Measurements from ENCODE around the gene CNN2. TPM values are rescaled to one million over a fixed set of nuclear protein-coding genes. Genes with fewer than 3 reads are reported as not detected.

The CNN2 gene
- total and polyA plus RNA-seq, 2 of the 13 experiments (the other 11 are each of a cell fraction or from before 2014, with no cell fraction given) = 63.6 to 70.0 TPM

- TF ChIP-seq, protein P1, sequence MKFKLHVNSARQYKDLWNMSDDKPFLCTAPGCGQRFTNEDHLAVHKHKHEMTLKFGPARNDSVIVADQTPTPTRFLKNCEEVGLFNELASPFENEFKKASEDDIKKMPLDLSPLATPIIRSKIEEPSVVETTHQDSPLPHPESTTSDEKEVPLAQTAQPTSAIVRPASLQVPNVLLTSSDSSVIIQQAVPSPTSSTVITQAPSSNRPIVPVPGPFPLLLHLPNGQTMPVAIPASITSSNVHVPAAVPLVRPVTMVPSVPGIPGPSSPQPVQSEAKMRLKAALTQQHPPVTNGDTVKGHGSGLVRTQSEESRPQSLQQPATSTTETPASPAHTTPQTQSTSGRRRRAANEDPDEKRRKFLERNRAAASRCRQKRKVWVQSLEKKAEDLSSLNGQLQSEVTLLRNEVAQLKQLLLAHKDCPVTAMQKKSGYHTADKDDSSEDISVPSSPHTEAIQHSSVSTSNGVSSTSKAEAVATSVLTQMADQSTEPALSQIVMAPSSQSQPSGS (CRISPR knock-in tag; IDR thresholded peaks at IDR 0.05) = no peak; the same call in 1 of the 2 replicates
- TF ChIP-seq ZFP41 (CRISPR knock-in tag; IDR thresholded peaks at IDR 0.05; ENCODE audit: borderline replicate concordance) (no peak), HDAC2 (CRISPR knock-in tag; IDR thresholded peaks at IDR 0.05) (no peak), SYNCRIP (IDR thresholded peaks at IDR 0.05; ENCODE audit: insufficient read depth, low read depth, low read length) (no peak), CHD2 (IDR thresholded peaks at IDR 0.05; ENCODE audit: low read depth, low read length) (no peak), FOXA3 (CRISPR knock-in tag; IDR thresholded peaks at IDR 0.05) (no peak), BRF2 (CRISPR knock-in tag; IDR thresholded peaks at IDR 0.05) (no peak; the same call in 1 of the 2 replicates), HMG20B (CRISPR knock-in tag; conservative IDR thresholded peaks at IDR 0.05) (0 out of 2 replicates have a peak, but pooled peaks have one; percentile 17), KLF13 (CRISPR knock-in tag; IDR thresholded peaks at IDR 0.05) (no peak)
- TF ChIP-seq, protein P2, sequence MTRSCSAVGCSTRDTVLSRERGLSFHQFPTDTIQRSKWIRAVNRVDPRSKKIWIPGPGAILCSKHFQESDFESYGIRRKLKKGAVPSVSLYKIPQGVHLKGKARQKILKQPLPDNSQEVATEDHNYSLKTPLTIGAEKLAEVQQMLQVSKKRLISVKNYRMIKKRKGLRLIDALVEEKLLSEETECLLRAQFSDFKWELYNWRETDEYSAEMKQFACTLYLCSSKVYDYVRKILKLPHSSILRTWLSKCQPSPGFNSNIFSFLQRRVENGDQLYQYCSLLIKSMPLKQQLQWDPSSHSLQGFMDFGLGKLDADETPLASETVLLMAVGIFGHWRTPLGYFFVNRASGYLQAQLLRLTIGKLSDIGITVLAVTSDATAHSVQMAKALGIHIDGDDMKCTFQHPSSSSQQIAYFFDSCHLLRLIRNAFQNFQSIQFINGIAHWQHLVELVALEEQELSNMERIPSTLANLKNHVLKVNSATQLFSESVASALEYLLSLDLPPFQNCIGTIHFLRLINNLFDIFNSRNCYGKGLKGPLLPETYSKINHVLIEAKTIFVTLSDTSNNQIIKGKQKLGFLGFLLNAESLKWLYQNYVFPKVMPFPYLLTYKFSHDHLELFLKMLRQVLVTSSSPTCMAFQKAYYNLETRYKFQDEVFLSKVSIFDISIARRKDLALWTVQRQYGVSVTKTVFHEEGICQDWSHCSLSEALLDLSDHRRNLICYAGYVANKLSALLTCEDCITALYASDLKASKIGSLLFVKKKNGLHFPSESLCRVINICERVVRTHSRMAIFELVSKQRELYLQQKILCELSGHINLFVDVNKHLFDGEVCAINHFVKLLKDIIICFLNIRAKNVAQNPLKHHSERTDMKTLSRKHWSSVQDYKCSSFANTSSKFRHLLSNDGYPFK (CRISPR knock-in tag; IDR thresholded peaks at IDR 0.05; ENCODE audit: borderline replicate concordance) = no peak
- TF ChIP-seq, protein P3, sequence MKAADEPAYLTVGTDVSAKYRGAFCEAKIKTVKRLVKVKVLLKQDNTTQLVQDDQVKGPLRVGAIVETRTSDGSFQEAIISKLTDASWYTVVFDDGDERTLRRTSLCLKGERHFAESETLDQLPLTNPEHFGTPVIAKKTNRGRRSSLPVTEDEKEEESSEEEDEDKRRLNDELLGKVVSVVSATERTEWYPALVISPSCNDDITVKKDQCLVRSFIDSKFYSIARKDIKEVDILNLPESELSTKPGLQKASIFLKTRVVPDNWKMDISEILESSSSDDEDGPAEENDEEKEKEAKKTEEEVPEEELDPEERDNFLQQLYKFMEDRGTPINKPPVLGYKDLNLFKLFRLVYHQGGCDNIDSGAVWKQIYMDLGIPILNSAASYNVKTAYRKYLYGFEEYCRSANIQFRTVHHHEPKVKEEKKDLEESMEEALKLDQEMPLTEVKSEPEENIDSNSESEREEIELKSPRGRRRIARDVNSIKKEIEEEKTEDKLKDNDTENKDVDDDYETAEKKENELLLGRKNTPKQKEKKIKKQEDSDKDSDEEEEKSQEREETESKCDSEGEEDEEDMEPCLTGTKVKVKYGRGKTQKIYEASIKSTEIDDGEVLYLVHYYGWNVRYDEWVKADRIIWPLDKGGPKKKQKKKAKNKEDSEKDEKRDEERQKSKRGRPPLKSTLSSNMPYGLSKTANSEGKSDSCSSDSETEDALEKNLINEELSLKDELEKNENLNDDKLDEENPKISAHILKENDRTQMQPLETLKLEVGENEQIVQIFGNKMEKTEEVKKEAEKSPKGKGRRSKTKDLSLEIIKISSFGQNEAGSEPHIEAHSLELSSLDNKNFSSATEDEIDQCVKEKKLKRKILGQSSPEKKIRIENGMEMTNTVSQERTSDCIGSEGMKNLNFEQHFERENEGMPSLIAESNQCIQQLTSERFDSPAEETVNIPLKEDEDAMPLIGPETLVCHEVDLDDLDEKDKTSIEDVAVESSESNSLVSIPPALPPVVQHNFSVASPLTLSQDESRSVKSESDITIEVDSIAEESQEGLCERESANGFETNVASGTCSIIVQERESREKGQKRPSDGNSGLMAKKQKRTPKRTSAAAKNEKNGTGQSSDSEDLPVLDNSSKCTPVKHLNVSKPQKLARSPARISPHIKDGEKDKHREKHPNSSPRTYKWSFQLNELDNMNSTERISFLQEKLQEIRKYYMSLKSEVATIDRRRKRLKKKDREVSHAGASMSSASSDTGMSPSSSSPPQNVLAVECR (CRISPR knock-in tag; IDR thresholded peaks at IDR 0.05; ENCODE audit: borderline replicate concordance) = peak; percentile 4; the same call in 1 of the 2 replicates
Observed at GRCh38 chr19:1026783-1027649, 608 bp downstream of the CNN2 start (continued).

Data from HepG2 (cell line).